ENCODE data around the gene CUEDC1. TPM values are rescaled to one million over a fixed set of nuclear protein-coding genes. Genes with fewer than 3 reads are reported as not detected.

CUEDC1 gene
- total and polyA plus RNA-seq, 2 of the 4 experiments (the other 2 are of a cell fraction): 4.1 to 21.2 TPM

GRCh38 chr17:57876023-57876865 lies 79.0 kb downstream of the CUEDC1 start:
- Histone ChIP-seq H4K8ac (ENCODE audit: low read depth in 2 of 2, low read length in 2 of 2) (peak overlapping the region; percentile 75 to 87), H2AK9ac (replicated peaks; ENCODE audit: low read depth, low read length, poor library complexity) (peak overlapping the region; percentile 73), H4K20me1 (ENCODE audit: insufficient read depth, low read length) (no peaks in the 10 kb centered on the region; the same call in 1 of the 2 replicates), H3K4ac (ENCODE audit: low read depth, low read length) (peak overlapping the region; percentile 96), H4K5ac (ENCODE audit: low read depth, low read length) (peak overlapping the region; percentile 47), H3K27me3 (ENCODE audit: control insufficient read depth, insufficient read depth, low read length) (no peaks in the 10 kb centered on the region), H3K36me3 (ENCODE audit: control insufficient read depth, insufficient read depth, low read length) (peaks cover 30% of the 10 kb centered on the region), H2BK5ac (ENCODE audit: low read depth, low read length, poor library complexity, severe bottlenecking) (peak overlapping the region; percentile 77), H3K23ac (ENCODE audit: low read depth, low read length) (peak overlapping the region; percentile 84), H3K4me1 (ENCODE audit: control insufficient read depth, insufficient read depth, low read length) (peaks cover 55% of the 10 kb centered on the region), H2AK5ac (ENCODE audit: low read depth, low read length) (peak overlapping the region; percentile 100), H3K4me3 (ENCODE audit: insufficient read depth, low read depth, low read length) (no peak overlapping the region), H3K18ac (ENCODE audit: low read depth, low read length) (peak overlapping the region; percentile 55), H2AFZ (replicated peaks; ENCODE audit: low read length, poor library complexity) (no peak overlapping the region), H2BK120ac (ENCODE audit: low read depth, low read length) (peak overlapping the region; percentile 97), H3K9ac (ENCODE audit: low read depth, low read length) (peak overlapping the region; percentile 49), H3K56ac (ENCODE audit: extremely low read depth, insufficient read depth, low read length) (peak overlapping the region; percentile 83), H3K79me1 (ENCODE audit: low read depth in 1 of 2, low read length in 2 of 2) (peaks cover 20 to 67% of the 10 kb centered on the region in 2 experiments), H4K91ac (ENCODE audit: insufficient read depth, low read depth, low read length) (peak overlapping the region; percentile 96), H3K9me1 (ENCODE audit: insufficient read depth, low read length) (peaks cover 47% of the 10 kb centered on the region), H3K14ac (replicated peaks; ENCODE audit: low read depth, low read length) (peak overlapping the region; percentile 94), H2BK15ac (ENCODE audit: low read depth, low read length) (peak overlapping the region; percentile 97), H3K4me2 (ENCODE audit: low read depth, low read length) (no peak overlapping the region), H3K27ac (ENCODE audit: insufficient read depth, low read length) (peak overlapping the region; percentile 74), H3K9me3 (ENCODE audit: control insufficient read depth, insufficient read depth, low read length) (no peaks in the 10 kb centered on the region), H2BK20ac (ENCODE audit: low read depth, low read length) (peak overlapping the region; percentile 93)
- POLR2A ChIA-PET (ENCODE audit: unreplicated experiment): interaction anchor here (1.2 to 2.2 kb wide), 5 partner anchors 15 to 123 kb away, joined by 3 to 15 read pairs (median 5); partner anchors contain the start of gene CUEDC1
- in situ Hi-C loops (cut with MboI; ENCODE audit: low sequenced_read_pairs) (no loop called here), dilution Hi-C loops (cut with HindIII; ENCODE audit: low sequenced_read_pairs, unreplicated experiment) (no loop called here), intact Hi-C loops (cut with micrococcal nuclease) (no loop called here)
- TF ChIP-seq ELK1 (IDR thresholded peaks at IDR 0.05; ENCODE audit: borderline replicate concordance, low read depth, low read length) (no peak), RAD21 (IDR thresholded peaks at IDR 0.05; ENCODE audit: low read length) (no peak), CEBPB (IDR thresholded peaks at IDR 0.05; ENCODE audit: low read depth, low read length) (no peak)
- BruUV-seq (replicated peaks): no TSS peak
- DNase-seq (peak; percentile 40), ATAC-seq (ENCODE audit: low read depth) (no peak)
- WGBS, 2 experiments (ENCODE audit: extremely low coverage in 2 of 2, insufficient read length in 1 of 2): 80% methylated on average over 9 of the region's 15 CpGs; no CpG with 5 or more reads in 1 of the 2 experiments
- CTCF ChIA-PET: interaction anchor here (0.6 to 2.0 kb wide), 6 partner anchors 16 to 424 kb away, joined by 3 to 7 read pairs (median 6); no protein-coding TSS in a partner anchor

Measured in IMR-90 (cell line).